Dermis microvascular lymphatic vessel endothelial cell (primary cell): Measurements from ENCODE around the gene ARID1B. TPM values are rescaled to one million over a fixed set of nuclear protein-coding genes. Genes with fewer than 3 reads are reported as not detected.

Experiments used
- DNase-seq, 2 donors: peaks; one replicate each; pipeline versions ENCODE4 v3.0.0 to v3.0.0-alpha.2; 2010; ENCODE audit warnings: low read depth in 2 of 2
- total RNA-seq: library from RNA; depleted of rRNA; stranded (reverse); fragments of >200 nt; gene quantifications from 2 replicates; pipeline ENCODE4 v1.2.1, GENCODE V29; 2014

ARID1B gene
- total RNA-seq, 1 donor from 2014 or later: 22.0 TPM

DNA sequence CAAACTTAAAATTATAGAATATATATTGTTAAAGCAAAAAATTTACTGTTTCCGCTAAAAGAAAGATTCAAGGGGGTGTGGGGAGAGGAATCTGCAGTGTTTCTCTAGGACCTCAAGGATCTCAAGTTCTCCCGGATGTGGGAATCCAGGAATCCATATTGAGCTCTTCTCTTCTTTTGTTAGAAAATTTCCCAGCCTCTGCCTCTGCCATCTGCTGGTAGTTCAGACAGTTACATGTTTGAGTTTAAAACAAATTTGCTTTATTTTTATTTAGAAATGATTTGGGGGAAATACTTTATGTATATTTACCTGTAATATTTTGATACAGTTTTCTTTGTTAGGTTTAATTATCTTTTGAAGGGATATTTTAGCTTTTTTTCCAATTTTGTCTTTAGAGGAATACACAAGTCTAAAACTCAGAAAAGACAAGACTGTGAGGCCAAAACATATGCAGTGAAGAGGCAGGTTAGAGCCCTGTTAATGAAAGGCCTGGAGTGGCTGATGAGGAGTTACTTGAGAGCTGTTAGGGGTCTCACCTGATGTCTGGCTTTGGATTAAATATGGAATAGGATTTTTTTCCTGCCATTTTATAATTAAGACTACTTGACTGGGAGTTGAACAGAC, 268.8 kb downstream of the ARID1B start:
- DNase-seq: peak; percentile 32 to 53

DNA sequence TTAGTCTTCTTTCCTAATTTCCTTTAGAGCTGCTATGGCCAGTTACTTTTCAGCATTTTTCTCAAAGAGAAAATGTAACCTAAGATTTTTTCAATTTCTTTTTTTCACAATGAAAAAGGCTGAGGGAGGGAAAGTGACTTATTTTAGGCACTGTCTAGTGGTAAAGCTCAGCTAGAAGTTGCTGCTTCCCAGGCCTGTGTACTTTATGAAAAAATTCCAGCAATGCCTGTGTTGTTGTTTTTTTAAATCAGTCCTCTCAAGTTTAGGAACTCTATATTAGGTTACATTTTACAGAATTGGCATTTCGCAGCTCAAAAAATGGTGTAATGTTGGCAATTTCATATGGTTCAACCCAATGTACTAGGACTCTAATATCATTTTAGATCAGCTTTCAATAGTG, 269.6 kb downstream of the ARID1B start:
- no peak for DNase-seq

DNA sequence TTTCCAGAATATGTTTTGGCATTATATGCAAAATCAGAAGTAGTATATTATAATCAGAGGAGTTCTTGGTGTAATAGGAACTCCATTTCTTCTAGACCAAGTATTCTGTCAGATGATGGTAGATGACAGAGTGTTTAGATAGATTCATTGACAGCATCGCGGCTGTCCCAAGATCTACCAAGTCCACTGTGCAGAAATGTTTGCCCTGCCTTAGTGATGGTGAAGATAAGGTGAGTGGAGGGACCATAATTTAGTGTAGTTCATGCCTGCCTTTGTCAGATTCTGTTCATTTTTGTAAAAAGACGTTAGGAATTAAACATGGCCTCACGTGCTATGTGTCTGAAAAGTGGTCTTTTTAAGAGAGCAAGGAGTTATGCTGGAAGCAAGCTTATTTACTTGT, 270.1 kb downstream of the ARID1B start:
- no peak for DNase-seq

DNA sequence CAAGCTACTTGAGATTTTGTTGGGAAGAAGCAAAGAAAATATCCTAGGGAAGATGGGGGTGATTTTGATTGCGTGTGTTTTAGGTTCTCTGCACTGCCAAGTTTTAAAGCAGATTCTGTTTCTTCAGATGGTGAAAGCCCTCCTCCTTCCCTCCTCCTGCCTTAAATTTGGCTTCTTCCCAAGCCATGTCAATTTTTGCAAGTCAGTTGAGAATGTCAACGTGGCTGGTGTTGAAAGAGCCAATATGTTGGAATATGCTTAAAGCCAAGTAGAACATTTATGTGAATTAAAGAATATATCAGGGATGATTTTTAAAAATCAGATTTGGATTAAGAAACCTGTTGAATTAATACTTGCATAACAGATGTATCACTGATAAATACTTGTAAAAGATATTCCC, 270.8 kb downstream of the ARID1B start:
- DNase-seq: no peak

DNA sequence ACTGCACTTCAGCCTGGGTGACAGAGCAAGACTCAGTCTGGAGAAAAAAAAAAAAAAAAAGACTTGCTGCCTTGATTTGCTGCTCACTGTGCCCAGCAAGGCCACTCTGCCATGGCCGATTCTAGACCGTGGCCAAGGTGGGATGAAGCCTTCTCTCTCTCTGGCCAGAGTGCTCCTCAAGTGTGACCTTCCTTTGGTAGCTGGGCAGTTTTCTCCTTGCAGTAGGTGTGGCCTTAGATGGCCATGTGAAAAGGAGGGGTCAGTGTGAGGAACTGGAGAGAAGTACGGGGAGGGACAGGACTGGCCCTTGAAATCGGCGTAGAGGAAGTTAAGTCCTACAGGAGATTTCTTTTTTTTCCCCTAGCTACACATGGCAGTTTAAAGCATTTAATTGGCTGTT, 272.0 kb downstream of the ARID1B start:
- no peak for DNase-seq

DNA sequence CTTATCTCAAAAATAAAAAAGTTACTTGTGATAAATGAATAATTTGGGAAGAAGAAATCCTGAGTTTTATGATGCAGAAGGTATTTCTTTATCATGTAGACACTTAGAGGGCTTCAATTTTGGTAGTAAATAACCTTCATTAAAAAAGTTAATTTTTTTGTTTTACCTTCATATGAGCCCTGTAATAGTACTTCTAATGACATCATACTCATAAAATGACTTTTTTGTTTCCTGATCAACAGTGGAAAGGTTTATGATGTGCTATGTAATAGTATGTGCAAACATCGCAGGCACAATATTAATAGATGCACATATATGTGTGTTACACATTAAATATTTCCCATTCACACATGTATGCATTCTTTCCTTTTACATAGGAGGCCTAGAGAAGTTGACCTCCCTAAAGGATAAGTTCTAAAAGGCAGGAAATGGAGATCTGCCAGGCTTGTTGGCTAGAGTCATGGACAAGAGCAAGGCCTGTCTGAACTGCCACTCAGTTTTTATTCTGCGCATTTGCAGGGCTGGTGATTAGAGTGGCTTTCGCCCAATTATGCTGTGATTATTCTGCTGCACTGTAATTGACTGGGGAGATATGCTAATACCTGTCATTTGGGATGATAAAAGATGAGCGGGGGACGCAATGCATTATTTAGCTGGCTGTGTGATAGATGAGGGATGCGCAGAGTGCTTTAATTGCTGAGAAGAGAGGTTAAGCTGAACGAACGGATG, 273.5 kb downstream of the ARID1B start:
- DNase-seq: peak; percentile 26 to 43

DNA sequence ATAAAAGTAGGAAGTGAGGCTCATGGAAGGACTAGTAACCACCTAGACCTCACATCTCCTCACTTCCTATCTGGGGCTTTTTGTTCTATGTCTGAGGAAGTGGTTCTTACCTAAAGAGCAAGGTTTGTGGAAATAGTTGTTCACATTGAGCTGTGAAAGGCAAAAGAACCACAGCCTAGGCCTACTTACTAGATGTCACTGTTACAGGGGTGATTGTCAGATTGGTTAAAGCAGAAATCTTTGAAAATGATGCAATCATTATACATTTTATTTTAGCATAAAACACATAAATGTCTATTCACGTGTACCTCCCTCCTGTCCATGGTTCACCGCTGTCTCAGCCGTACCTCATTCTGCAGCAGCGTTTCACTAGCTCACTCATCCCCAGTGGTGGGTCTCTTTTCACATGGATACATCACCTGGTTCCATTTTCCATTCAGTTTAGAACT, 277.4 kb downstream of the ARID1B start:
- no peak for DNase-seq

DNA sequence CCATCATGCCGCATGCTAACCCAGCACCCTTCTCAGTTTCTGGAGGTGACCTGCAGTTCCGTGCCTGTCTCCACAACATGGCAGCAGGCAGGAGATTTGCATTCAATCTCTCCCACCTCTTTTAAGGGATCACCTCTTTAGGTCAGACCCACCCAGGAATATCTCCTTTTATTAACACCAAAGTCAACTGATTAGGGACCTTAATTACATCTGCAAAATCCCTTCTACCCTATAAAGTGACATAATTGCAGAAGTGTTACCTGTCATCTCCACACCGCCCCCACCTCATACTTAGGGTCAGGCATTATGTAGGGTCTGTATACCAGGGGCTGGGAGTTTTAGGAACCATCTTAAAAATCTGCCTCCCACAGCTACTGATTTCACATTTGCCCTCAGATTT, 278.7 kb downstream of the ARID1B start:
- DNase-seq: no peak

DNA sequence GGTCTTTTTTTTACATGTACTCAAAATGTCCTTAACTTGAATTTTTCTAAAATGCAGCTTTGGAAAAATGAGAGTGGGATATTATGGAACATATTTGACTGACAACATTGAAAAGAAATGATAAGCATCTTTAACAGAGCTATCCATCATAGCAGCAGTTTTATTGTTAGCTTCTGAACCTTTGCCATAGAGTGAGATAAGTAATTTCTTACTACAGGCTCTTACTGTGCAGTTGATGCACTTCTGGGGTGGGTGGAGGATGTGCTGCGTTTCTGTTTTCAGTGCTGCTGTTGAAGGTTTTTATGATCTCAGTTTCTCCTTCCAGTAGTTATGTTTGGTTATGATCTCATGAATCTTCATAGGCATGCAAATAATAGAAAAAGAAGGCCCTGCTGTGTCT, 279.1 kb downstream of the ARID1B start:
- DNase-seq: no peak

DNA sequence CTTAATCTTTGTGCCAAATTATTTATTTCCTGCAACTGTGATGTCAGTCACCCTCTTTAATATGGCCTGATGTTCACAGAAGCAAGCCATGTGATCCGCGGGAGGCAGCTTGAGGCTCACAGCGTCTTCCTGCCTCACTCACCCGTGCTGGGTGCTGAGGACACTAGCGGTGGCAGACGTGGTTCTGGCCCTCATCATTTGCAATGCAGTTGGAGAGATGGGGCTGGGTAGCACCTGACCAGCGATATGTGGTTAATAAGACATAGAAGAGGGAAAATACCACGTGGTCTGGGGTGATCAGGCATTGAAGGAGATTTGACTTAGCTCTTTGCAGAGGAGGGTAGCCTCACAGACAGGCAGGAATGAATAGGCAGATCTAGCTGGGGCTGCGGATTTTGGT, 281.4 kb downstream of the ARID1B start:
- DNase-seq: no peak

DNA sequence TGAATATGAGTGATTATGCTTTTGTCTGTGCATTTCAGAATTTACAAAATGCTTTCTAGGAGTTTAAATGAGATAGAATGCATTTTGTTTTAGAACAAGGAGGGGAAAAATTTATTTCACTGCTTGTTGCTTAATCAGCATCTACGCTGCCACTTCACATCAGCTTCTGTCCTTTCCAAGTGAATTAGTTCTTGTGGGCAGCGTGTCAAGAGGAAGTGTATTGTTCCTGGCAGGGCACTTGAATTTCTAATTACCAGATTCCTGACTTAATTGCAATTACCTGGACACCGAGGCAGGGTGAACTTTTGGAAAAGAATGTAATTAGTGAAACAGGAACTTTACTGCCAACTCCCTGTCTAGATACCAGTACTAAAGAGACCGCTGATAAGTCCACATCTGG, 282.6 kb downstream of the ARID1B start:
- DNase-seq: peak in 1 of 2 donors; percentile 30

DNA sequence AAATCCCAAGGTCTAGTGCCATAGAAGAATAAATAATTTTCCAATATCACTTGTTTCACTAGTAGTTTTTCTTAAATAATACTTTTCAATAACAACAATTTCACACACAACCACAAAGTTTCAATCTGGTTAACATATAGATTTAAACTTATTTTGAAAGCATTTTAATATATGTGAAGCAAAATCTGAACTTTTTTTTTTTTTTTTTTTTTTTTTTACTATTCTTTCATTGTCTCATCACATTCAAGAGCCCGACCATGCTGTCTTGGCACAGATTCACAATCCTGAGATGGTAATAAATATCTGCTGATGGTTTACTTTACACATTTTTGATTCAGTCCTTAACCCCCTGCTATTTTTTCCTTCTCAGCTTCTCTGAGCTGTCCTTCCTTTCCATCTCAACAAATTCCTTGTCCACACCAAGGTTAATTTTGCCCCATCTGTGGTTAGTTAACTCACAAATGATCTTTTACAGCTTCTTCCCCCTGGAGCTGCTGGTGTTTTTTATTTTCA, 283.3 kb downstream of the ARID1B start:
- no peak for DNase-seq

DNA sequence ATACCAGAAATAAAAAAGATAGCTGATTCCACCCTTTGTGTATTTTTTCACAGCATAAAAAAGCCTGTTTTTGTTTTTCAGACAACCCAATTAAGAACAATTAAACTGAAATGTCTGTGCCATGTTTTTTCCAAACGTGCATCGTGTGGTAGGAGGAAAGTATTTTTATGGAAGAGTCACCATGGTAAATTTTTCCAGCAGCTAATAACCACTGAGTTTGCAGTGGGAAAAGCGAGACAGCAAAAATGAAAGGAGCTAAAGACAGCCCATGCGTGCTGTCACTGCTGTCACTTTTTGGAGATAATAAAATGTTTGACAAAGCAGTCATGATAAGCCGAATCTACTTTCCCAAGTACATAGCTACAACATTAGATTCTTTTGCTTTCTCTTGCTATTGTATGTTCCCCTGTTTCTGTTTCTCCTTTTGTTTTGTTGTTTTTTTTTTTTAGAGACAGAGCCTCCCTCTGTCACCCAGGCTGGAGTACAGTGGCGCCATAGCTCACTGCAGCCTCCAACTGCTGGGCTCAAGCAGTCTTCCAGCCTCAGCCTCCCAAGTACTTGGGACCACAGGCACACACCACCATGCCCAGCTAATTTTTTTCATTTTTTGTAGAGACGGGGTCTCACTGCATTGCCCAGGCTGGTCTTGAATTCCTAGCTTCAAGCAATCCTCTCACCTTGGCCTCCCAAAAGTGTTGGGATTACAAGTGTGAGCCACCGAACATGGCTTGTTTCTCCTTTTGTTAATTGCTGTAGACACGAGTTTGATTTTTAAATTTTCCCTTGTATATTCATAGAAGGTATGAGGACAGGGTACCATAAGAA, 284.8 kb downstream of the ARID1B start:
- DNase-seq: peak in 1 of 2 donors; percentile 16

DNA sequence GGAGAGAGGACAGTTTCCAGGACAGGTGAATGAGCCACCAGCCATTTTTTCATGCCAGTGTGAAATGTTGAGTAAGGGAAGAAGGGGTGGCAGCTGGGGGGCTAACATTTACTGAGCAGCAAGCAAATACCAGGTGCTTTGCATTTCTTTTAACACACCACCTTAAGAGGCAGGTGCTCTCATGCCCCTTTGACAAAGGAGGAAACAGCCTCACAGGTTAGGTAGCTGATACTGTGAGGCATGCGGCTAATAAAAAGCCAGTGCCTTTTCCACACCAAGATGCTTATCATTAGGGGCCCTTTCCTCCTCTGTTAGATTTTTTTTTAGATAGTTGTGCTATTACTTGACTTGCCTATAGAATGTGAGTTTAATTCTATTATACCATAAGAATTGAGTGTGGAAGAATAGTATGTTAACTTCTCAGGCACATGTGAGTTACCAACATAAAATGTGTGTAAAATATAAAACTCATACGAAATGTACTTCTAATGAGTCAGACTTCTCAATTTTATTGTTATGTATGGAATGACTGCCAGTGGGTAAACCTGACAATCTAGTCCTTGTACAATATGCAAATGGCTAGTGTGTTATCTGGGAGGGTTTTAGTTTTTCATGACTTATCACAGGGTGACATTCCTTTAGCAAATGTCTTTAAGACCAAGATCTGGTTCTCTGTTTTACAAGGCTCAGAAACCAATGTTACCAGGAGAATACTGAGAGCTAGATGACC, 286.2 kb downstream of the ARID1B start:
- no peak for DNase-seq

DNA sequence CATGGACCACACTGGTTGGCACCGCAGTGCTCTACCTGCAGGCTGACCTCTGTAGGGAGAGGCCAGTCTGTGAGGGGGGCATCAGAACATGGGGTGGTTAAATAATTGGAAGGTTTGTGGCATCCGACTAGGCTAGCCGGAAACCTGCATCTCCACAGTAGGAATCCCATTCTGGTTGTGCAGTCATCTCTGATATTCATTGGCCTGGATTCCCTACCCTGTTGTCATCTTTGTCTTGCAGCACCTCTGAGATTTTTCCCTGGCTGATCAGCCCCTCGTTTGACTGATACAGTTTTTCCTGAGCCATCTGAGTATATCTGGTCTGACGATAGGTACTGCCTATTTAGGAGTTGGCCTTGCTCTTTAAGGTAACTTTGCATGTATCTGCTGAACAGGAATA, 286.7 kb downstream of the ARID1B start:
- DNase-seq: no peak

DNA sequence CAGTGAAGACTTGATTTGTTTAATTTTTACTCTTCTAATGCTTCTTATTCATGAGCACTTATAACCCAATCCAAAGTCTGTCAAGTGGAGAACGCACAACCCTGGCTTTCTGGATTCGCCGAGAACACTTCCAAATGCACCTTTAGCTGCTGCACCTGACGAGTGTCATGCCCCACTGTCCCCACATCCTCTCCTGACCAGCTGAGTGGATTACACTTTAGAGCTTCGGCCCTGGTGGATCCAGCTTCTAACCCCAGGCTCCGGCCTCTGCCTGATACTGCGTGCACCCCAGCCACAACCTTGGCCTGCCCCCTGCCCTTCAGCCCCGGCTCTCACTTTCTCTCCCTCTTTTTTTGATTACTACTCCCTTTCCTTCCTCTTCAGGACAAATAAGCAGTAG, 287.3 kb downstream of the ARID1B start:
- no peak for DNase-seq

DNA sequence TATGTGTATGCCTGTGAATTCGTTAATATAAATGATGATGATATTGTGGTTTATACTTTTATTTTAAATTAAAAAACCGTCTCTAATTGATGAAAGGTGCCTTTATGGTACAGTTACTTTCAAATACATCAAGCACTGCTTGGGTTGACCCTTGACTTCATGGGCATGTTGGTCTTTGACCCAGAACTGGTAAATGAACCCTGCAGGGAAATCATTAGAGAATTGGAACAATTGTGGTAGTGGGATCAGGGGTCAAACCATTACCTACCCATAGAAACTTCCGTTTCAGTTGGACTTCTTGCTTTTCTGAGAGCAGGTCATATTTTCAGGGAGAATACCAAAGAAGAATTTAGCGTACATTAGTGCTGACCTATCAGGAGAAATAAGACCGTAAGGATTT, 288.2 kb downstream of the ARID1B start:
- no peak for DNase-seq

DNA sequence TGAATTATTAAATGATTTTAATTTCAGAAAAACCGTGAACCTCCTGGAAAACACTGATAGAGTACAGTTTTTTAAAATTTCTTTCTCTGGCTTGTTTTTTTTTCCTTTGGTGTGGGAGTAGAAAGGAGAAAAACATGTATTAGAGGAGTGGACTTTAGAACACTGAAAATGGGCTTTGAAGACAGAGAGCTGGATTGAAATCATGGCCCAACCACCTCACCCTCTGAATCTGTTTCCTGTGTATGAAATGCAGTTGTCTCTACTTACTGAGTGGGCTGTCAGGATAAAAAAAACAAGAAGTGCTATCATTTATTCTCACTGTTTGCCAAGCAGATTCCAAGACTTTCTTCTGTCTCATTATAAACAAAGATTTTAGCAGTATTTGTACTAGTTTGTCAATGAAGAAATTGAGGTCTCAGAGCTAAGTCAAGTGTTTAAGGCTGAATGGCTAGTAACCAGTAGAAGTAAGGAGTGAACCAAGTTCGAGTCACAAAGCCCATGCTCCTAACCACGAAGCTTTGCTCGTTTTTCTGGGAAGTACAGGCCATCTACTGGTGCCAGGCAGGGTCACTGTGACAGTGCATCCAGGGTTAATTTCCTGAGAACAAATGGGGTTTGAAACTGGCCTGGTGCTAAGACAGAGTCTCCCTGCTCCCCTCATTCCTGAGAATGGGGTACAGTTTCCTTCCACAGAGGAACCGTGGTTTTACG, 289.8 kb downstream of the ARID1B start:
- peak; percentile 30 to 70 for DNase-seq

DNA sequence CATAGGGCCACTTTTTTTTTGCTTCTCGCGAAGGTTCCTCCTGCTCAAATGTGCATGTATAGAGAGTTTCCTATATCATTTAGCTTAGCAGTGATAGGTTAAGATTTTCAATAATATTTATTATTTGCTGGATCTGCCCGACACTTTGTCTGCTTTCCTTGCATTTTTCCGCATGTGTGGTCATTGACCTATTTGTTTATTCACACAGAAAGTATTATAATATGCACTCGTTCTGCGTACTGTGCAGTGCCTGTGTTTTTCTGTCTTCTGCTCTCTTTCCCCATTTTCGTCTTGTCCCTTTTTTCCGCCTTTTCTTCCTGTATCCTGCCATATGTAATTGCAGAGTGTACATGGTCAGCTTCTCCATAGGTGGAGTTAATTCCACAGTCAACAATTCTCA, 290.3 kb downstream of the ARID1B start:
- no peak for DNase-seq

DNA sequence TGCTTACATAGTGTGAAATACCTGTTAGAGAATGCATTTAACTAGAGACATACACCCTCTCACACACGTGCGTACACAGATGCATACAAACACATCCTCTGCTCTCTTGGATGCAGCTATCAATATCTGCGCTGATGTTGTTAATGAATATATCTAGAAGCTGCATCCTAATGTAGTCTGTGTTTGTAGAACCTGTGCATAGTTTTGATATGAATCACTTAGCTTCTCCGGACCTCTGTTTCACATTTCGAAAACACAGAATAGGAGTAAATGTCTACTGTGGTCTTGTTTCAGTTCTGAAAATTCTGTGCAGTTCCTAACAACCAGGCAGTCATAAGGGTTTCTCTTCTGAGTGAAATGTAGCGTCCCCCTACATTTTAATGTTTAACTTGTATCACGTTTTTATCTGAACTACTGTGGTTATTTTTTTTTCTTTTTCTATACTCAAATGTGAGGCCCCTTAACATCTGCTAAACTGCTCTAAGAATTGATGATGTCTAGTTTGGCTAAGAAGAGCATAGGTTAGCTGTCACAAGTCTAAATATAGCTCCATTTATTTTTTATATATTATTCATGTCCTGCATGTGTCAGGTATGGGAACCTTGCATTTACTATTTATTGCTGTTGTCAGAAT, 291.6 kb downstream of the ARID1B start:
- peak; percentile 25 to 52 for DNase-seq
